Amniotic epithelial cell (primary cell): ENCODE data around the gene ARID1B.
A peak's percentile ranks its signal among the peaks of the same experiment; 100 is the strongest.

Experiments
- DNase-seq: peaks from one replicate; pipeline ENCODE4 v3.0.0-alpha.2; 2010; ENCODE audit warnings: low read depth

The ARID1B gene

DNA sequence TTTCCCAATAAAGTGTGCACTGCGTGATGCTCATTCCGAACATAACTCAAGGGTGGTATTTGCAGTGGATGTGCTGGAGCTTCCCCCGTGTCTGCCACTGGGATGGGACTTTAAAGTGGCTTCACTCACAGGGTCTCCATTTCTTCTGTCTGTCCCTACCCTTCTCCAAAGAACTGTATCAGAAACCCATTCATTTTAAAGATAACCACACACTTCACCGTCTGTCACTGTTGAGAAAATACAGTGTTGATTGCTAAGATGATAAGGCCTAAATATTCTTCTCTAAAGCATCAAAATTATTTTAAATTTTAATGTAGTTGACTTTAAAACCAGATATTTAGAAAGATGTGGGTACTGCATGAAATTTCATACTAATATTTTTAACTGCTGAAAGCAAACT is 384.7 kb downstream of the ARID1B start:
- DNase-seq: no peak

DNA sequence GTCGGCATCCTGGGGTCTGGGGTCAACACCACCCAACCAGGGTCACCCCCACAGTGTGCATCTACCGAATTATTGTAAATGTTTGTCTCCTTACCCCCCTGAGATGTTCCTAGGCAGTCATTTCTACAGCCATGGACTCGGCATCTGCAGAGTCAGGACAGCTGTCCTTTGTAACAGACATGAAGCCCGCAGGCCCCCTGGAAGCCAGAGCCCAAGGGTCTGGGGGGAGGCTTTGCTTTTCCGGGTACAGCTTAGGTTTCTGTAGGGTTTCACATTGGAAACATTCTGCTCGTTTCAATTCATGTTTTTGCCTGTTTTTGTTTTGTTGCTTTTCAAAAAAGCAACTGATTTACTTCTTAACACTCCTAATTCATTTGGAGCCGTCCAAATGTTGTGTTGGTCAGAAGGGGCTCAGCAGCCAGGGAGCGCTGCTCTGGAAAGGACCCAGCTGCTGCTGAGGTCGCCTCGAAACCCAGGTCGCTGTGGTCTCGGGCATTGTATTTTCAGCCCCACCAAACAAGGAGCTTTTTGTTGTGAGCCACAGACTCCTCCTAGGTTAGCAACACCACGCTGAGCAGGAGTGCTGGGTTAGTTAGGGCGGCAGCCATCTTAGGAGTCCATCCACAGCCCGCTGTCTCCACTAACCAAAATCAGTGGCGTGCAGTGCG is 385.7 kb downstream of the ARID1B start:
- DNase-seq: no peak

- DNase-seq: no peak
These were observed 386.4 kb downstream of the ARID1B start for GRCh38 chr6:157163434-157164159.

DNA sequence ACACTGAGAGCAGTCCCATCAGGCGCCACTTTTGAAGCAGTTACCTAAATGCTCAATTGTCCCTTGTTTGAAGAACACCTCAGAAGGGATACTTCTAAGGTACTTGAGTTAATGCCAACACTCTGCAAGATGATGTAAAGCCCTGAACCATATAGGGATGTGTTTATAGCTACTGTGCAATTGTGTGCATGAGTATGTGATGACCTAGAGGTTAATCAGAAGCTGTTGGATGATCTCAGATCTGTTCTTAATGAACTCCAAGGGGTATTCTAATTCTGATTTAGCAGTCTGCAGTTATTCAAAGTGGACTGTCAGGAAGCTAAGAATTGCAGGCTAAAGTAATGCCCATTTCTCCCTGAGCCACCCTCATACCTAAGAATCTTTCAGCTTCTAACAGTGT is 387.8 kb downstream of the ARID1B start:
- no peak for DNase-seq

DNA sequence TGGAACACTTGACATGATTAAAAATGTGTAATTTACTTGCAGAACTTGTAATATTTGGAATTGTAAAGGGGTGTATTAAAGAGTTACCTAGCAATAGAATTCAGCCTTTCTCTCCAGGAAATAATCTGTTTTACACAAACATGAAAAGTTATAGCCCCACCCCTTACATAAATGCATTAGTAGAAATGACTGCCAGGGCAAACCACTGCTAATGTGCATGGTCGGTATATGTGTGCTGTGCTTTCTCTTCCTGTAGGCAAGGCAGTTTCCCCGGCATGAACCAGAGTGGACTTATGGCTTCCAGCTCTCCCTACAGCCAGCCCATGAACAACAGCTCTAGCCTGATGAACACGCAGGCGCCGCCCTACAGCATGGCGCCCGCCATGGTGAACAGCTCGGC is 389.6 kb downstream of the ARID1B start:
- DNase-seq: no peak

- no peak for DNase-seq
These were observed 390.7 kb downstream of the ARID1B start for GRCh38 chr6:157167837-157168236.

- no peak for DNase-seq
These were observed 391.3 kb downstream of the ARID1B start for GRCh38 chr6:157168471-157168870.

GRCh38 chr6:157169226-157169625 is 392.0 kb downstream of the ARID1B start:
- no peak for DNase-seq

- no peak for DNase-seq
These were observed 392.5 kb downstream of the ARID1B start for GRCh38 chr6:157169656-157170055.

DNA sequence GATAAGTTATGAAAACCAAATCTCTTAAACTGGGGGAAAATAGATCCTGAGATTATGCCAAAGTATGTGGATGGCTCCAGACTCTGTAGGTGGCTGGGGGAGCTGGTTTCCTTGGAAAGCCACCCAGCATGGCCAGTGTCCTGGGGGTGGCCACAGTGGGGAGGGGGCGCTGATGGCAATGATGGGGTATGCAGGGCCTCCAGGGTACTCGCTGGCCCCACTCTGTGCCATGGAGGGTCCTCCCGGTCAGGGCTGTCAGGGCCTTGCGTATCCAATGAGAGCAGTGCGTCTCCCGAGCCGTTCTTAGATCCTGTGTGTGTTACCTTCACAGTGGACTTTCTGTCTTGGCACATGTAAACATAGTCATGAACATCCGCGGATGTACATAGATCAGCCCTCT is 393.4 kb downstream of the ARID1B start:
- DNase-seq: no peak

DNA sequence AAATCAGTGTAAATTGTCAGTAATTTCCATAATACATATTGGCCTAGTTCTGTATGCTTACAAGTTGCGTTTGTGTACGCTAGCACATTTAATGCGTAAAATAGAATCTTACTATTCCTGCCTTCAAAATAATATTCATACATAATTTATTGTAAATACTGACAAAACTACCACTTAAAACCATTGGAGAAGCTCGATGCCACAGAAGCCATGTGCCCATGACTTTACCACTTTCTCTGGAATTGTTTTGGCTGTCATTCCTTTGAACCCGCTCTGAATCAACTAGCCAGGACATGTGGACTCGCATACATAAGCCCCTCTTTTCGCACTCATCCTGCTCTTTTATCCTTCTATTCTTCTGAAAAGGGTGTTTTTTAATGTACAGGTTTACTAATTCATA is 394.6 kb downstream of the ARID1B start:
- no peak for DNase-seq

GRCh38 chr6:157172231-157172701 is 395.1 kb downstream of the ARID1B start:
- no peak for DNase-seq

DNA sequence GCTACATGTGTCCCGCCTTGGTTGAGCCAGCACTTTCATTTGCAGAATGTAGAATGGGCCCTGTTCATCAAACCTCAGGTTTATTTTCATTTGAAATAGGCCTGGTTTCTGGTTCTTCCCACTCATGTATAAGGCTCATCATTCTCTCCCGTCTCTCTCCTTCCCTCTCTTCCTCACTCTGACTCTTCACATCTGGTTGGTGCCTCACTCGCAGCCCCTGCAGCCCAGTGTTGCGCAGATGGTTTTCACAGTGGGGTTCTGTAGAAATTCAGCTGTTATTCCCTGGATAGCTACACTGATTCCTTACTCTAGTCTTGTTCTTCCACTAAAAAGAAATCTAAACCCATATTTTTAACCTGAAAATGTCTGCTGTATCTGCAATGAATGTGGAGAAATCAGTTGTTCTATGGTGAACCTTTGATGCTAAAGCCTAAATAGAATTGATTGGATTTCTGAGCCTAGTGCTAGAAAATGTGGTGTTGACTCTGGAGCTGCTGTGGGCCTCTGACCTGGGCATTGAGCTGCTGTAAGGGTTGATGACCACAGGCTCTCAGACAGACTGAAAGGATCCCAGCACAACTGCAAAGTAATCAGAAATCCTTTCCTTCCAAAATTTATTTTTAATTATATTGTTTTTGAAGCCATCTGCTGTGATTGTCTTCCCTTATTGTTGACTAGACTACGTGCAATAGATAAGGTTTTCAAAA is 395.8 kb downstream of the ARID1B start:
- DNase-seq: no peak

DNA sequence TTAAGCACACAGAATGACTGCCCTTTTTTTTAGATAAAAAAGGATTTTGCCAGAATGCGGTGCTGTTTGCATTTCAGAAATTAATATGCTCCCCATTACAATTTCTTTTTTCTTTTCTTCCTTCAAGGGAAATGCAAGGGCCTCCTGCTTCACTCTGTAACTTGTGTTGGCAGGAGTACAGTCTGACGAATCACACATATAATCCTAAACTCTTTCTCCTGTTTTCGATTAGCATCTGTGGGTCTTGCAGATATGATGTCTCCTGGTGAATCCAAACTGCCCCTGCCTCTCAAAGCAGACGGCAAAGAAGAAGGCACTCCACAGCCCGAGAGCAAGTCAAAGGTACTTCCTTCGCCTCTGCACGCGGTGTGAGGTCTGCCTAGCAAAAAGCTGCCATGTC is 396.6 kb downstream of the ARID1B start:
- no peak for DNase-seq

GRCh38 chr6:157174731-157175130 is 397.6 kb downstream of the ARID1B start:
- no peak for DNase-seq

DNA sequence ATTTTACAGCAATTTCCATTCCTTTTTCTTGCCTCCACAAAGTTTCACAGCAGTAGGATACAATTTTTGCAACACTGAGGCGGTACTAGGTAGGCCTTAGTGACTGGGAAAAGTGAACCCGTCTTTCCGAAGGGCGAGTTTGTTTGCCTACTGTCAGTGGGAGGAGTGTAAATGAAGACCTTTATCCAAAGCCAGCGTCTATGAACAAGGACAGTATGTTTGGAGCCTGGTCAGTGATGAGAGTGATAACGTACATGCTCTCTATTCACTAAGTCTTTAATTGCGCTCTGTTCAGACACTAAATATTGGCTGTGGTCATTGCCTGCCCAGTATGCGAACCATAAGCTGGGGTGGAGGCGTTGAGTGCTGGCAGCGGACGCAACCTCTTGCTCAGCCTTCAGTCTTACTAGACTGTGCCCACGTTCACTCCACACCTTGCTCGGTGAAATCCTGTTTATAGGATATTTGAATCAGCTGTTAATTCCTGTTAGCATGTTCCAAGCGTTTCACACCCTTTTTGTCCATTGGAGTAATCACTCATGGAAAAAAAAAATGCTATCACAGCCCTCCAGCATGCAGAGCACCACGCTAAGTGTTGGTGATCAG is 400.7 kb downstream of the ARID1B start:
- DNase-seq: no peak

GRCh38 chr6:157181649-157182048 is 404.5 kb downstream of the ARID1B start:
- no peak for DNase-seq

DNA sequence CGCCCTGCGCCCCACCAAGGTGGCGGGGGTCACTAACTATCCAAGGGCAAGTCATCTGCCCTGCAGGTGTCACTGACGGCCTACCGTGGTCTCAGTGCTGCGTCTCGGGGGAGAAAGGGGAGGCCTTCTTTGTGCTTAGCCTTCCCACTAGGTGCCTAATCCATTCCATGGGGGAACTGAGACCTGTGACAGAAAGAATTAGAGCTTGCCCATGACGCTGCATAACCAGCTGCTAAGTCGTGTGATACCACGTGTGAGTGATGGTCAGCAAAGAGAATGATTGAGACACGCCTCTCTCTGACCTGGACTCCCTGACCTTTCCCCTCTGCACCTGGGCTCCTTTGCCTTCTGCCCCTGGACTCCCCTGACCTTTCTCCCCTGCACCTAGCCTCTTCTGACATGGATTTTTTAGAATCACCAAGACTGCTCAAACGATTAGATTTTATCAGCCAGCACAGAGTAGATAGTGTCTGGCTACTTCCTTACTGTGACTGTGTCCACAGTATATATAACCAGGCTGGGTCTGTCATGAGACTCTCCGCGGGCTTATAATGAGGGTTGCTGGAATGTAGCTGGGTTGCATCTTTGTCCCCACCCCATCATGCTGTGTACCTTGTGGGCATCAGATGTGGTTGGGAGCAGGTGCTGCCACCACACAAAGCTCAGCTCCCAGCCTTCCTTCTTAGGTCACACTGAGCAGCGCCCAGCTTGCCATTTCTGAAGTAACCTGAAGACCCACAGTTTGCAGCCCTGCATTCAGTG is 405.5 kb downstream of the ARID1B start:
- no peak for DNase-seq

DNA sequence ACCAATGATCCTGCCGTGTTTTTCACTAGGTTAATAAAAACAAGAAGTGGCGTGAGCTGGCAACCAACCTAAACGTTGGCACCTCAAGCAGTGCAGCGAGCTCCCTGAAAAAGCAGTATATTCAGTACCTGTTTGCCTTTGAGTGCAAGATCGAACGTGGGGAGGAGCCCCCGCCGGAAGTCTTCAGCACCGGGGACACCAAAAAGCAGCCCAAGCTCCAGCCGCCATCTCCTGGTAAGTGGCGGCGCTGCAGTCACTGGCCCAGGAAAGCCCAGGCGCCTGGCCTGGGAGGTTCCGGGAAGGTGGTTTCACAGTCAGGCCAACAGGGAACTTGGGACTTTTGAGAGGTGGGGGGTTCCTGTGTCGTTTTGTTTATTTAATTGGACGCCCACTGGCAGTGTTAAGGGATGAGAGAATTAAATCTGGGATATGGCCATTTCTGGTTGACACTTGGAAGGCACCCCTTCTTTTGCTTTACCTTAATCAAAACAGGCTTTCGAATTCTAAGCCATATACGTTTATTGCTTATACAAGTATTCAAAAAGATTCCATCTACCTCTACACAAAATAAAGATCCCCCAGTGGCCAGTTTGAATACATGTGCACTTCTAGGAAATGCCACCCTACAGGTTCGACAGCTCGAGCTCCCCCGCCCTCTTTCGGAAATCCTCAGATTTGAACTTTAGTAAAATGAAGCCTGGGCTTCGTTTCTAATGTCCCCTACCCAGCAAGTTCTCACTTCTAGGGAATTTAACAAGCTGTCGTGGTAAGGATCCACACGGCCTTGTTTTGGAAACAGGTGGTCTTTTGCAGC is 407.2 kb downstream of the ARID1B start:
- DNase-seq: peak; percentile 32

GRCh38 chr6:157185171-157185570 is 408.0 kb downstream of the ARID1B start:
- DNase-seq: no peak

- no peak for DNase-seq
These were observed 408.8 kb downstream of the ARID1B start for GRCh38 chr6:157185986-157186385.
